OCI-LY7 (cell line): Measurements from ENCODE around the gene HABP2.

Experiments
- CTCF ChIP-seq: fragments of 200-600 bp; sonication (generic); conservative IDR thresholded peaks from 2 replicates; pipeline ENCODE4 v1.5.1; 2014; ENCODE audit warnings: mild to moderate bottlenecking, antibody characterized with exemption, low read length, moderate library complexity, mixed read lengths
- EZH2phosphoT487 ChIP-seq: fragments of 200-600 bp; sonication (generic); IDR thresholded peaks from 2 replicates; pipeline ENCODE4 v1.6.1; 2018; ENCODE audit warnings: low read depth, borderline replicate concordance, mild to moderate bottlenecking, mixed run types, antibody characterized with exemption, low read length, moderate library complexity, mixed read lengths

GRCh38 chr10:113524120-113524519 is 28.7 kb upstream of the HABP2 start:
- peak; percentile 17; the same call in 1 of the 2 replicates for TF ChIP-seq CTCF
- no peak for TF ChIP-seq EZH2phosphoT487
